Smooth muscle cell (in vitro differentiated cells): Measurements from ENCODE around the gene RPL31. TPM values are rescaled to one million over a fixed set of nuclear protein-coding genes. Genes with fewer than 3 reads are reported as not detected.
"Not testable (repeated sequence)": the region's sequence is repeated elsewhere in the genome, so short reads cannot be mapped to it uniquely, and the experiment has no call there.

Experiments used
- DNase-seq: peaks from one replicate; lab custom pipeline; 2025; ENCODE audit not compliant: unreplicated experiment; lab: John Stamatoyannopoulos, UW
- H2AFZ ChIP-seq: fragments of 200-600 bp; sonication (generic); 2 replicates; pipeline ENCODE4 v1.6.0; 2016; ENCODE audit warnings: antibody characterized with exemption, low read depth, mild to moderate bottlenecking
- H3F3A ChIP-seq: fragments of 200-600 bp; sonication (generic); 2 replicates; pipeline ENCODE4 v1.6.0; 2017; ENCODE audit warnings: antibody characterized with exemption, low read depth
- H3K27ac ChIP-seq: fragments of 200-600 bp; sonication (generic); 2 replicates; pipeline ENCODE4 v1.5.1; 2016; ENCODE audit warnings: low read depth, mild to moderate bottlenecking
- H3K27me3 ChIP-seq: fragments of 200-600 bp; sonication (generic); 2 replicates; pipeline ENCODE4 v1.6.1; 2016; ENCODE audit warnings: low read depth, mild to moderate bottlenecking
- H3K36me3 ChIP-seq: fragments of 200-600 bp; sonication (generic); 2 replicates; pipeline ENCODE4 v1.5.1; 2016; ENCODE audit warnings: low read depth
- H3K4me1 ChIP-seq: fragments of 200-600 bp; sonication (generic); 2 replicates; pipeline ENCODE4 v1.5.1; 2016; ENCODE audit warnings: low read depth
- H3K4me2 ChIP-seq: fragments of 200-600 bp; sonication (generic); 2 replicates; pipeline ENCODE4 v1.6.0; 2016; ENCODE audit warnings: mild to moderate bottlenecking
- H3K4me3 ChIP-seq: fragments of 200-600 bp; sonication (generic); 2 replicates; pipeline ENCODE4 v1.5.1; 2016; ENCODE audit warnings: mild to moderate bottlenecking
- H3K79me2 ChIP-seq: fragments of 200-600 bp; sonication (generic); 2 replicates; pipeline ENCODE4 v1.6.0; 2016; ENCODE audit warnings: low read depth, mild to moderate bottlenecking
- H3K9ac ChIP-seq: fragments of 200-600 bp; sonication (generic); 2 replicates; pipeline ENCODE4 v1.6.0; 2016; ENCODE audit warnings: low read depth
- H3K9me3 ChIP-seq: fragments of 200-600 bp; sonication (generic); replicated peaks from 2 replicates; pipeline ENCODE4 v1.5.1; 2016; ENCODE audit warnings: low read depth
- H4K20me1 ChIP-seq: fragments of 200-600 bp; sonication (generic); 2 replicates; pipeline ENCODE4 v1.6.0; 2016; ENCODE audit warnings: low read depth
- CTCF ChIP-seq: fragments of 200-600 bp; sonication (generic); IDR thresholded peaks from 2 replicates; pipeline ENCODE4 v1.5.1; 2017; ENCODE audit warnings: borderline replicate concordance, mild to moderate bottlenecking, antibody characterized with exemption; ENCODE audit not compliant: insufficient read depth, poor library complexity, severe bottlenecking
- WGBS: methylation state at CpG from one replicate; pipeline ENCODE4 v1.1.7; 2016; ENCODE audit warnings: low lambda C conversion rate; 5-methylcytosine and 5-hydroxymethylcytosine counted together
- polyA plus RNA-seq: library from polyadenylated mRNA; unstranded; fragments of >200 nt; fragmentation: Nextera tagmentation; extraction: Ambion mirVana; gene quantifications from 2 replicates; pipeline ENCODE4 v1.2.1, GENCODE V29; 2016
- total RNA-seq: library from RNA; depleted of rRNA; stranded (reverse); fragments of >200 nt; gene quantifications from 2 replicates; pipeline ENCODE4 v1.2.3, GENCODE V29; 2014

The RPL31 gene
- total and polyA plus RNA-seq, 2 experiments from 2014 or later, result 1,320 to 1,508 TPM

DNA sequence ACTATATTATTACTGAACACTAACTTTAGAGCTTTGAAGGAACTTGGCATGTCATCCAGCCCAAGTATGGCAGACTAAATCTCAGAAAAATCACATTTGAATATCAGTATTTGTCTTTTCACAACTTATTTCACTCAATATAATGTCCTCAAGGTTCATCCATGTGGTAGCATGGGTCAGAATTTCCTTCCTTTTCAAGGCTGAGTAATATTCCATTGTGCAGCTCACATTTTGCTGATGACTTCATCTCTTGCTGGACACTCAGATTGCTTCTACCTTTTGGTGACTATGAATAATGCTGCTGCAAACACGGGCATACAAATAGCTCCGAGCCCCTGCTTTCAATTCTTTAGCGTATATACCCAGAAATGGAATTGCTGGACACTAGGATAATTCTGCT lies 46.7 kb downstream of the RPL31 start:
- Histone ChIP-seq H3K4me2 (no peak overlapping the region), H4K20me1 (no peaks in the 10 kb centered on the region), H3K9ac (no peak overlapping the region), H3K4me1 (no peaks in the 10 kb centered on the region), H3K27me3 (no peaks in the 10 kb centered on the region), H2AFZ (no peak overlapping the region), H3K36me3 (no peaks in the 10 kb centered on the region), H3K27ac (no peak overlapping the region), H3F3A (no peaks in the 10 kb centered on the region), H3K79me2 (no peaks in the 10 kb centered on the region), H3K4me3 (no peak overlapping the region), H3K9me3 (no peaks in the 10 kb centered on the region)
- TF ChIP-seq CTCF, result no peak
- DNase-seq, result no peak
- WGBS, result 79% methylated on average over 3 of the region's 3 CpGs

DNA sequence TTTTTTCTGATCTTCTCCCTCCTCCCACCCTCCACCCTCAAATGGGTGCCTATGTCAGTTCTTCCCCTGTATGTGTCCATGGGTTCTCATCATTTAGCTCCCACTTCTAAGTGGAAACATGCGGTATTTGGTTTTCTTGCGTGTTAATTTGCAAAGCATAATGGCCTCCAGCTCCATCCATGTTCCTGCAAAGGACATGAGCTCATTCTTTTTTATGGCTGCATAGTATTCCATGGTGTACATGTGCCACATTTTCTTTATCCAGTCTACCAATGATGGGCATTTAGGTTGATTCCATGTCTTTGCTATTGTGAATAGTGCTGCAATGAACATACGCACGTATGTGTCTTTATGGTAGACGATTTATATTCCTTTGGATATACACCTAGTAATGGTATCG lies 48.8 kb downstream of the RPL31 start:
- H3K9ac ChIP-seq, DNase-seq, H3K4me1 ChIP-seq, H3K9me3 ChIP-seq, H3K4me2 ChIP-seq, H2AFZ ChIP-seq, H3K27me3 ChIP-seq, H3K4me3 ChIP-seq, H4K20me1 ChIP-seq, H3K36me3 ChIP-seq, H3K79me2 ChIP-seq, H3K27ac ChIP-seq, H3F3A ChIP-seq: not testable (repeated sequence)
- WGBS, result 99% methylated on average over 6 of the region's 6 CpGs

DNA sequence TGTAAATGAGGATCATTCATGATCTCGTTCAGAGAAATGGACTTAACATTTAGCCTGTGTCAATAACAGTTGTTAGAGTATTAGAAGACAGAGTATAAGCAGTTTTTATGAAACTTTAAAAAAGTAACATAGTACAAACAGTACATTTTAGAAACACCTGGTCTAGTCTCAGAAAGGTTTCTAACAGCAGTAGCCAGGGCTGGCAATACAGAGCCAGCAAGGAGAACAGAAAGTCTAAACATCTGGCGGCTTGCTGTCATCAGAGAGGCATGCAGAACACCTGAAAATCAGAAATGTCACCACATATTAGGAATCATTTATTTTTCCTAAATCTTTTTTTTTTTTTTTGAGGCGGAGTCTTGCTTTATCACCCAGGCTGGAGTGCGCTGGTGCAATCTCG lies 50.1 kb downstream of the RPL31 start:
- Histone ChIP-seq H3K4me2 (no peak overlapping the region), H4K20me1 (no peaks in the 10 kb centered on the region), H3K27ac (no peak overlapping the region), H3K4me3 (no peak overlapping the region), H3K79me2 (no peaks in the 10 kb centered on the region), H2AFZ (no peak overlapping the region), H3K36me3 (no peaks in the 10 kb centered on the region), H3F3A (no peaks in the 10 kb centered on the region), H3K9ac (no peak overlapping the region), H3K9me3 (no peaks in the 10 kb centered on the region), H3K27me3 (no peaks in the 10 kb centered on the region), H3K4me1 (no peaks in the 10 kb centered on the region)
- DNase-seq, result no peak
- TF ChIP-seq CTCF, result no peak
- WGBS, result 96% methylated on average over 5 of the region's 5 CpGs

GRCh38 chr2:101053117-101053516 lies 51.0 kb downstream of the RPL31 start:
- no peak overlapping the region for H3K4me3 ChIP-seq
- no peaks in the 10 kb centered on the region for H3F3A ChIP-seq
- H3K4me2 ChIP-seq, result no peak overlapping the region
- H2AFZ ChIP-seq, result no peak overlapping the region
- H4K20me1 ChIP-seq, result no peaks in the 10 kb centered on the region
- no peaks in the 10 kb centered on the region for H3K4me1 ChIP-seq
- no peaks in the 10 kb centered on the region for H3K27me3 ChIP-seq
- H3K9ac ChIP-seq, result no peak overlapping the region
- no peak for TF ChIP-seq CTCF
- H3K27ac ChIP-seq, result no peak overlapping the region
- H3K36me3 ChIP-seq, result no peaks in the 10 kb centered on the region
- no peak for DNase-seq
- WGBS, result 89% methylated on average over 3 of the region's 3 CpGs
- H3K9me3 ChIP-seq, result no peaks in the 10 kb centered on the region
- H3K79me2 ChIP-seq, result no peaks in the 10 kb centered on the region

Other genes starting within 250 kb of the RPL31 start
- 10.8 and 20.7 TPM in 2 replicates for gene NPAS2, start 182.2 kb upstream of the RPL31 start, total RNA-seq
- gene NPAS2, start 182.2 kb upstream of the RPL31 start, polyA plus RNA-seq, result 20.2 and 24.3 TPM in 2 replicates
- gene TBC1D8, start 149.1 kb downstream of the RPL31 start, total RNA-seq, result 4.4 and 15.1 TPM in 2 replicates
- gene TBC1D8, start 149.1 kb downstream of the RPL31 start, polyA plus RNA-seq, result 0.89 and 2.1 TPM in 2 replicates